Hematopoietic multipotent progenitor cell (in vitro differentiated cells): ENCODE measurements around the gene MED25. TPM values are rescaled to one million over a fixed set of nuclear protein-coding genes. Genes with fewer than 3 reads are reported as not detected.
"Not testable (repeated sequence)": the region's sequence is repeated elsewhere in the genome, so short reads cannot be mapped to it uniquely, and the experiment has no call there.

Source experiments
- DNase-seq, 3 donors: peaks; one replicate each; pipeline ENCODE4 v3.0.0-alpha.2; 2011 to 2015; ENCODE audit warnings: low read depth in 2 of 3, low spot score in 2 of 3
- total RNA-seq: library from RNA; depleted of rRNA; stranded (reverse); fragments of >200 nt; gene quantifications from one replicate; pipeline ENCODE4 v1.2.3, GENCODE V29; 2012

MED25 gene
- total RNA-seq, 1 donor: 50.9 TPM

DNA sequence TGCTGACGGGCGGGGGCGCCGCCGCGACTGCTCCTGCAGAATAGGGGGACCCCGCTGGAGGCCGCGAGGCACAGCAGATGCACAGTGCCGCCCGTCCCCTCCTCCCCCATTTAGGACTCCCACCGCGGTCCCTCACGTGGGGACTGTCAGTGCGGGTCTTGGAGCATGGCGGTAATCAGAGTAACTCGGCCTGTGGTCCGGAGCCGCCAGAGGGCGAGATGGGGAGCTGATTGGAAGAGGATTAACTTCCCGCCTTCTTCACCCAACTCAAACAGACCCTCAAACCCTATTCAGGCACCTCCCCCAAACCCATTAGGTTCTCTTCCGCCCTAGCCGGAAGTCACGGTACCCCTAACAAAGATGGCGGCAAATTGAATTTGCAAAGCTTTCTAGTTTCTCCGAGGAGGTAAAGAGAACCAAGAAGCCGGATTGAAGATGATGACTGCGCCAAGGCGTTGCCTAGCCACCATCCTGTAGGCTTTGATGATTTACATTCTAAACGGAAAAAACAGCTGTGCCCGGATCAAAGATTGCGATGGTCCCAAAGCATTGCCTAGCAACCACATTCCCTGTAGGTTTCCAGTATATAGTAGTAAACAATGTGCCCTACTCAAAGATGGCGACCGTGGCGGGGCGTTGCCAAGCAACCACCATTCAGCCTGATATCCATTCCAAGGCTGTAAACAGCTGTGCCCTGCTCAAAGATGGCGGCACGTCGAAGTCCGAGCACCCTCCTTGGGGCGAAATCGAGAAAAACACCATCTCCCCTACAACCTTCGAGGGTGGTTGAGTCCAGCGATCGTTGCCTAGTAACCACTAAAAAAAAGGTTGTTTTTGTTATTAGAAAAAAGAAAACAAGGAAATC lies 4.9 kb upstream of the MED25 start, which contains the start of gene FUZ:
TSS of gene FUZ (minus strand) at position 296 of the 865 bp plus-strand sequence. CDS start at position 110, 186 bp downstream.
- peak; percentile 84 to 99 (median 98) for DNase-seq

DNA sequence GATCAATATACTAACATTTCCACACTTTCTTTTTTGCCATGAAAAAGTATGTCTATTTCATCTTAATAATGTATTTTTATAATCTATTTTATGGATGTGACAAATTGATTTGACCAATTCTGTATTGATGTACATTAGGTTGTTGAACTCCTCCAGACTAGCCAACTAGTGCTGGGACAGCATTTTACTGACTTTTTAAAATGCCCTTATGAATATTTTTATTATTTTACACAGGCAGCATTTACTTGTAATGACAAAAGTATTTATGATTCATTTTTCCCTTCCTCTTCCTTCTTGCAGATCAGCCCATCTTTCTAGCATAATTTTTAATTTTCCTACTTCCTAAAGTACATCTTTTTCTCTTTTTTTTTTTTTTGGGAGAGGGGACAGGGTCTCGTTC lies 4.1 kb upstream of the MED25 start:
- no peak for DNase-seq

DNA sequence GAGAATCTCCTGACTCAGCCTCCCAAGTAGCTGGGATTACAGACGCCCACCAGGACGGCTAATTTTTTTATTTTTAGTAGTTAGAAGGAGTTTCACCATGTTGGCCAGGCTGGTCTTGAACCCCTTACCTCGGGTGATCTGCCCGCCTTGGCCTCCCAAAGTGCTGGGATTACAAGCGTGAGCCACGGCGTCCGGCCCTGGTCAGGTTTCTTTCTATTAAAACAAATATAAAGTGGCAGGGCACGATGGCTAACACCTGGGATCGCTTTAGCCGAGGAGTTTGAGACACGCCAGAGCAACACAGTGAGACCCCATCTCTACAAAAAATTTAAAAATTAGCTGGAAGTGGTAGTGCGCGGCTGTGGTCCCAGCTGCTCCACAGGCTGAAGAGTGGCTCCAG lies 1.5 kb upstream of the MED25 start:
- DNase-seq: no peak

DNA sequence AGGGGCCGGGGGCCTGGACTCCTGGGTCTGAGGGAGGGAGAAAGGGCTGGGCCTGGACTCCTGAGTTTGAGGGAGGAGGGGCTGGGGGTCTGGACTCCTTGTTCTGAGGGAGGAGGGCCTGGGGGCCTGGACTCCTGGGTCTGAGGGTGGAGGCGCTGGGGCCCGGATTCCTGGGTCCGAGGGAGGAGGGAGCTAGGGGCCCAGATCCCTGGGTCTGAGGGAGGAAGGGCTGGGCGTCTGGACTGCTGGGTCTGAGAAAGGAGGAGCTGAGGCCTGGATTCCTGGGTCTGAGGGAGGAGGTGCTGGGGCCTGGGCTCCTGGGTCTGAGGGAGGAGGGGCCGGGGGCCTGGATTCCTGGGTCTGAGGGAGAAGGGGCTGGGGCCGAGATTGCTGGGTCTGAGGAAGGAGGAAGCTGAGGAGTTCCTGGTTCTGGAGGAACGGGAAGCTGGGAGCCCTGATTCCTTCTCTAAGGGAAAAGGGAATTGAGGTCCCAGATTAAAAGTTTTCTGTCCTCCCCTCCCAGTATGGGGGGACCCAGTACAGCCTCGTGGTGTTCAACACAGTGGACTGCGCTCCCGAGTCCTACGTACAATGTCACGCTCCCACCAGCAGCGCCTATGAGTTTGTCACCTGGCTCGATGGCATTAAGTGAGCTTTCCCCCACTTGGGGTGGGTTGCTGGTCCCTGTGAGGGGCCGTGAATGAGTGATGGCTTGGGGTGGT lies 721 bp downstream of the MED25 start:
- DNase-seq: no peak

DNA sequence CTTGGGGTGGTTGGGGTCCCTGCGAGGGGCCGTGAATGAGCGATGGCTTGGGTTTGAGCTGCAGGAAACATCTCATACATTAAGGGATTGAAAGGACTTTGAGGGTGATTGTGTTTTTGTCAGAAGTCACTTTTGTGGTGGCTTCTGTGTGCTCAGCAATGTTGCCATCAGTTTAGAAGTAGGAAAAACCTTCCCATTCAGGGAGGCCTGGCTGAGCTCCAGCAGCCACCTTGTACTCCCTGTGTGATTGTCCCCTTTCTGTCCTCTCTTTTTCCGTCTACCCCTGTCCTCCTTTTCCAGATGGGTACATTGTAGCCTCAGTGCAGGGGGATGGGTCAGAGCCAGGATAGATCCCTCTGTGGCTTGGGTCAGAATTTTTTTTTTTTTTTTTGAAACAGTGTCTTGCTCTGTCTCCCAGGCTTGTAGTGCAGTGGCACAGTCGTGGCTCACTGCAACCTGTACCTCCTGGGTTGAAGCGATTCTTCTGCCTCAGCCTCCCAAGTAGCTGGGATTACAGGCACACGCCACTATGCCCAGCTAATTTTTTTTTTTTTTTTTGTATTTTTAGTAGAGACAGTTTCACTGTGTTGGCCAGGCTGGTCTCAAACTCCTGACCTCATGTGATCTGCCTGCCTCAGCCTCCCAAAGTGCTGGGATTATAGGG lies 1.5 kb downstream of the MED25 start:
- DNase-seq: not testable (repeated sequence)

DNA sequence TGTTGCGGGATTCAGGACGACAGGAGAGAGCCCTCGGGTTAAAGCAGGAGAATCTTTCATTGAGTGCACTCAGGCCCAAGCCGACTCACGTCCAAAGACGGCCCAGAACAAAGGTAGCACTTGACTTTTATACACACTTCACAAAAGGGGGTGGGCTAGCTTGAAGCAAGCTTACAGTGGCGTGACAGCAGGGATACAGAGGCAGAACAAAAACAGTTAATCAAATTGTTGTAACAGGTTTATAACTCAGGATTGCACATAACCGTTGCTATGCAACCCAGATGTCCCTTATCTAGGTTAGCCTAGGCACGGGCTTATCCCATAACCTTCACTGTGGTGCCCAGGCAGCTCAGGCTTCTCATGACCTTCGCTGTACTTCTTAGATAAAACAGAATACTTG lies 2.0 kb downstream of the MED25 start:
- no peak for DNase-seq

DNA sequence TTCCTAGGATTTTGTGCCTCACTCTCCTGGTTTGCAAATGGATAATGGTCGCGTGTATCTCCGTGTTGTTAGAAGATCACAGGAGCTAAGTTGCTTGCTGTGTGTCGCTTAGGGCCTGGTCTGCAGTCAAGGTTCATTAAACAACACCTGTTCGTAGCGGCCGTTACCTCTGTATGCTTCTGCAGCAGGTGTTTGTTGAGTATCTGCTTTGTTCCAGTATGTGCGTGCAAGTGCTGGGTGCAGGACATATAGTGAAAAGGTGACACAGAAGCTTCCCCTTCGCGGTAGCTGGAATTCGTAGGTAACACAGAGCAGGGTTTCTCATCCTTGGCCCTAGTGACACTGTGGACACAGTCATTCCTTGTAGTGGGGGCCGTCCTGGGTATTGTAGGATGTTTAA lies 5.4 kb downstream of the MED25 start:
- no peak for DNase-seq

DNA sequence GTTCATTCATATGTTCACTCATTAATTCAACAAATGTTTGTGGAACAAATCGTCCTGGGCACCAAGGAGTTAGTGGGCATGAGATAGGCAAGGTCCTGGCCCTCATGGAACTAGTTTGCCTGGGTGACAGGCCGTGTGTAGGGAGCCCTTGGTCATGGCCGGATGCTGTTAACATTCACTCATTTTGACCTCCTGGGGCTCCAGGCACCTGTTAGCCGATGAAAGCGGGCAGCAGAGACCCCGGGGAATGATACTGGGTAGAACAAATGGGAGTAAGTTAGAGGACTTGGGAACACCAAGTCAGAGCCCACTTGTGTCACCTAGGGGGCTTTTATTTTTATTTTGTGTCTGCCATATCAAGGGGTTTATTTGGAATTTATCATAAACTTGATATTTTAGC lies 6.6 kb downstream of the MED25 start:
- no peak for DNase-seq

DNA sequence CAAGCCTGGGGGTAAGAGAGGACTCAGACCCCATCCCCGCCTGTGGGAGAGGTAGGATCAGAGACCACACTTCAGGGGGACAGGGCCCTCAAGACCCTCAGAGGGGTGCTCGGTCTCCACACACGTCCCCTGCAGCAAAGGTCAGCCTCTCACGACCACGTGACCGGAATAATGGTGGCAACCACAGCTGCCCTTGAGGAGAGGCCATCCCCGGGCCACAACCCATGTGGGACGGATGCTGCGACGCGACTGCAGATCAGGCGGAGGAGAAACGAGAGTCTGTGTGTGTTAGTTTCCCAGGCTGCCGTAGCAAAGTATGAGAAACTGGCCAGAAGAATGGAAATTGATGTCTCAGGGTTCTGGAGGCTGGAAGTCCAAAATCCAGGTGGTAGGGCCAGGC lies 8.9 kb downstream of the MED25 start:
- no peak for DNase-seq

DNA sequence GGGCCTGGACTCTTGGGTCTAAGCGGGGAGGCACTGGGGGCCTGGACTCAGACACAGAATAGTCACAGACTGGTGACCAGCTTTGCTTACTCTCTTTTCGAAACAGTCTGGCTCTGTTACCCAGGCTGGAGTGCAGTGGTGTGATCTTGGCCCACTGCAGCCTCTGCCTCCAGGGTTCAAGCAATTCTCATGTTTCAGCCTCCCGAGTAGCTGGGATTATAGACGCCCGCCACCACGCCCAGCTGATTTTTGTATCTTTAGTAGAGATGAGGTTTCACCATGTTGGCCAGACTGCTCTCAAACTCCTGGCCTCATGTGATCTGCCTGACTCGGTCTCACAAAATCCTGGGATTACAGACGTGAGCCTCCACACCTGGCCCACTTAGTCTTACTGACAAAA lies 11.1 kb downstream of the MED25 start:
- DNase-seq: no peak

DNA sequence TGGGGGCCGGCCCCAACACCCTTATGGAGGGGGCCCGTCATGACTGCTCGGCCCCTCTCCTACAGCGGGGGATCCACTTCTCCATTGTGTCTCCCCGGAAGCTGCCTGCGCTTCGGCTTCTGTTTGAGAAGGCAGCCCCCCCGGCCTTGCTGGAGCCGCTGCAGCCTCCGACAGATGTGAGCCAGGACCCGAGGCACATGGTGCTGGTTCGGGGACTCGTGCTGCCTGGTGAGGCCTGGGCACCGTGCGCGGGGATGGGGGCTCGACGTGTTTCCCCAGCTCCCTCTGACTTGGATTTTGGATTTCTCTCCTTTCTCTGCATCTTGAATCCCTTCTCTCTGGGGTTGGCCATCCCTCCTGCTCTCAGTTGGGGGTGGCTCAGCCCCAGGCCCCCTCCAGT lies 11.6 kb downstream of the MED25 start:
- DNase-seq: no peak

DNA sequence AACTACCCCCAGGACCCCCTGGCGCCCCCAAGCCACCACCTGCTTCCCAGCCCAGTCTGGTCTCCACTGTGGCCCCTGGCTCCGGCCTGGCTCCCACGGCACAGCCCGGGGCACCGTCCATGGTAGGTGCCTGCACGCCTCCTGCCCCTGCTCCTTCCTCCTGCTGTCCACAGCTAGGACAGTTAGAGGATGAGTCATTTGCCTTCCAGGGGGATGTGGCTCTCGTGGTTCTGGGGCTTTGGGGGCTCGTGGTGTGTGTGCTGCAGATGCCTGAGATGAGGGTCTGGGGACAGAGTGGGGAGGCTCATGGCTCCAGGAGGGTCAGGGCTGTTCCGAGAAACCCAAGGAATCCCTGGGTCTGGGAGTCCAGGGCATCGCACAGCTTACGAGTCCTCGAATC lies 12.7 kb downstream of the MED25 start:
- DNase-seq: no peak

DNA sequence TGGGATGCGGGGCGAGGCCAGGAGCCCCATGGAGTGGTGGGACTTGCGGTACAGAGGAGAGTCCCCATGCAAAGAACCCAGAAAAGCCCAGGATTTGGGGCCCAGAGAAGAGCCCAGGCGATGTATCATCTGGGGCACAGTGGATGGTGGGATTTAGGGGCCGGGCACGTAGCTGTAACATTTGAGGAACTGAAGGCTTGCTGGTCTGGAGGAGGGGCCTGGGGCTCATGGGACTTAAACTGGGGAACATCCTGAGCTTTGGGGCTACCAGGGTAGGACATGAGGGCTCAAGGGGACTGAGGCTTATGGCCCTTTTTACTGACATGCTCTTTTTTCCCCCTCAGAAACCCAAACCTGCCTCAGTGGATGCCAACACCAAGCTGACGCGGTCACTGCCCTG lies 13.5 kb downstream of the MED25 start:
- no peak for DNase-seq

DNA sequence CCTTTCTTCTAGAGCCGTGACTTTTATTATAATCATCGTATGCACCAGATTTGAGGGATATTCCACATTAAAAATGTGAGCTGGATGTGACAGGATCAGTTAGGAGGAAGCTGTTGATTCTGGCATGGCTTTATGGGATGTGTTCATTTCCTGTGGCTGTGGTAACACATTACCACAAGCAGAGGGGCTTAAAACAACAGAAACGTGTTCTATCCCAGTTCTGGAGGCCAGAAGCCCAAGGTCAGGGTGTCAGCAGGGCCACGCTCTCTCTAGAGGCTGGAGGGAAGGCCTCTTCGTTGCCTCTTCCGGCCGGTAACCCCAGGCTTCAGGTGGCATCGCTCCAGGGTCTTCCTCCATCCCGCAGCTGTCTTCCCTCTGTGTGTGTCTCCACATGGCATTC lies 14.5 kb downstream of the MED25 start:
- no peak for DNase-seq

DNA sequence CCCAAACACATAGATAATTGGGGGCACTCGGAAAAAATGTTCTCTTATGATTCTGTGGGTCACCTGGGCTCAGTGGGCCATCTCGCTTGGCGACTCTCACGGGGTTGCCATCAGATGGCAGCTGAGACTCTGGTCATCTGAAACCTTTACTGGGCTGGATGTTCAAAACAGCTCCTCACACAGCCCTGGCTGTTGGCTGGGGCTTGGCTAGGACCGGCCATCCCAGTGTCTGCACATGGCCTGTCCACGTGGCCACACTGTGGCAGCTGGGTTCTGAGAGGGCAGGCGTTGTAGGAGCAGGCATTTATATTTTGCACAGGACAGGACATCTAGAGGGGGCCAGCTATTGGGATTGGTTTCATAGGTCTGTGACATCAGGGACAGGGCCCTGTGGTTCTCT lies 15.5 kb downstream of the MED25 start:
- no peak for DNase-seq

DNA sequence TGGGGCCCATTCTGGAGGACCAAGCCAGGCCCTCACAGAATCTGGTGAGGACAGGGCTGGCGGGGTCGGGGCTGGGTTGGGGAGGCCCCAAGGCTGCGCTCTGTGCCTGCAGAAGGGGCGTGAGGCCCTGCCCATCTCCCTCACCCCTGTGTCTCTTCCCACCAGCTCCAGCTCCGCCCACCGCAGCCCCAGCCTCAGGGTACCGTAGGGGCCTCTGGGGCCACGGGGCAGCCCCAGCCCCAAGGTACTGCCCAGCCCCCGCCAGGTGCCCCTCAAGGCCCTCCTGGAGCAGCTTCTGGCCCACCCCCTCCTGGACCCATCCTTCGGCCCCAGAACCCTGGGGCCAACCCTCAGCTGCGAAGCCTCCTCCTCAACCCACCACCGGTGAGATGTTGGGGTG lies 17.5 kb downstream of the MED25 start:
- DNase-seq: no peak

DNA sequence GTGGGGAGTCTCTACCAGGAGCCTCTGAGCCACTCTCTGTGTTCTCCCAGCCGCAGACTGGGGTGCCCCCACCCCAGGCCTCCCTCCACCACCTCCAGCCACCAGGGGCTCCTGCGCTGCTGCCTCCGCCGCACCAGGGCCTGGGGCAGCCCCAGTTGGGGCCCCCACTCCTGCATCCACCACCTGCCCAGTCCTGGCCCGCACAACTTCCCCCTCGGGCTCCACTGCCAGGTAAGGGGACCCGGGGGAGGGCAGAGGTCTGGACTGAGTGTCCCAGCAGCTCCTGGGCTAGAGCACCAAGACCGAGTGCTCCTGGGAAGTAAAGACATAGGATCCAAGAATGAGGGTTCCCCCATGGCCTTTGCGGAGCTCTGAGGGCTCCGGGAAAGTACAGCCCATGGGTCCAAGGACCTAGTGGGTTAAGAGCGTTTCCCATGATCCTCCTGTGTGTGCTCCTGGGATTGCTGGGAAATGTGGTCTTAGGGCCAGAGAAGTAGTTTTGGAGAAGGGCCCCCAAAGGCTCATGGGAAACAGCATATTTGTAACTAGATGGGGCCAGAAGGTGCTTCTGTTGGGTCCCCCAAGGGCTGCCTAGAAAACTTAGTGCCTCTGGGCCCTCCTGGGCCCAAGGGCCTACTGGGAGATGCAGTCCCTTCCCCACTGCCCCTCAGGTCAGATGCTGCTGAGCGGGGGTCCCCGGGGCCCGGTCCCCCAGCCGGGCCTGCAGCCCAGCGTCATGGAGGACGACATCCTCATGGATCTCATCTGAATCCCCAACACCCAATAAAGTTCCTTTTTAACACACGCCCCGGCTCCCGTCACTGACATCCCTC lies 18.3 kb downstream of the MED25 start:
- DNase-seq: no peak

DNA sequence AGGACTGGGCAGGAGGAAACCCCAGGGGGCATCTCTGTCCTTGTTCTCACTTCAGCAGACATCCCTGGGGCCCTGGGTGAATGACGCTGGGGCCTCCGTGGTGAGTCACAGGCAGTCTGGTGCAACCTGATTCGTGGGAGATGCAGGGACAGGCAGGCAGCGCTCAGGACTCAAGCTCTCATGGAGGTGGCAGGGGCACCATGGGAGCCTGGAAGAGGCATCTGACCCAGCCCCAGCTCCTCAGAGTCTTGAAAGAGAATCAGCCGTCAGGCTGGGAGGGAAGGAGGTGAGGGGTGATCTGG lies 18.9 kb downstream of the MED25 start:
- DNase-seq: no peak

DNA sequence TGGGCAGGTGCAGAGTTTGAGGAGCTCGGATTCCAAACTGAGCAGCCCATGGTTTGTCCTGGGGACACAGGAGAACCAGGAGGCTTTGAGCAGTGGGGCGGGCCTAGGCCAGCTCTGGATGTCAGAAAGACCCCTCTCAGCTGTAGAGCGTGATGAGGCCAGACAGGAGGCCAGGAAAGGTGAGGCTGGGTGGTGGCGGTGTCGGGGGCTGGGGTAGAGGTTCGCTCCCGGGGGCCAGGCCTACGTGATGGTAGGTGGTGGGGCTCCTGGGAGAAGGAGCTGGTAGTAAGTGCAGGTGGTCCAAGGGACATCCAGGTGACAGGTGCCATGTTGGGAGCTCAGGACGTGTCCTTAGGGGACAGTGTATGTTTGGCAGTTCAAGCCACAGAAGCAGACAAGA lies 19.3 kb downstream of the MED25 start:
- no peak for DNase-seq

DNA sequence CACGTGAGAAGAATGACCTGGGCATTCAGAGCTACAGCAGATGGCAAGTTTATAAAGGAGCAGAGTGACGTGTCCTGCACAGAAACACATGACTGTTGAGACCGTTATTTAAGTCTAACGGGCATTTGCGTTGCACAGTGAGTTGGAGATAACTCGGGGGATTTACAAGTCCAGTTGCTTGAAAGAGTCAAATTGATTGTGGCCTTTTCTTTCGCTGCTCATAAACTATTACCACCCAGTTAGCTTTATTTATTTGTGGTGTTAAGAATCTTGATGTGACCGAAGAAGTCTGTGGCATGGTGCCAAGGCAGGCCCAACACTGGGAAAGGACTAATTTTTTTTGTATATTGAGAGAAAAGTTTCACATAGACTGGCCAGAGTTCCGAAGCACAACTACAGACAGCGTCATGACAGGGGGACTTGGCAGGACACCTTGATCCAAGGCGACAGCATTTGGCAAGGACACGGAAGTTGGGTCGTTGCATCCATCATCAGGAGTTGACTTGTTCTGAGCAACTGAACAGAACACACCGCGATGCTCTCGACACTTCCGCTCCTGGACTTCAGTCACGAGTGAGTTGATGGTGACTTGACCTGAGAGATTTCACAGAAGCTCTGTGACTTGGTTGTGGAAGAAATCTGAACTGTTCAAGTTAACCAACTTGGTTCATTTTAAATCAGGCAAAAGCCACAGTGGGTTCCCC lies 20.9 kb downstream of the MED25 start:
- no peak for DNase-seq
